ENCODE results near the gene GJC1.

GRCh38 chr17:44792276-44792675 lies 37.8 kb downstream of the GJC1 start:
- TF ChIP-seq, protein P1, sequence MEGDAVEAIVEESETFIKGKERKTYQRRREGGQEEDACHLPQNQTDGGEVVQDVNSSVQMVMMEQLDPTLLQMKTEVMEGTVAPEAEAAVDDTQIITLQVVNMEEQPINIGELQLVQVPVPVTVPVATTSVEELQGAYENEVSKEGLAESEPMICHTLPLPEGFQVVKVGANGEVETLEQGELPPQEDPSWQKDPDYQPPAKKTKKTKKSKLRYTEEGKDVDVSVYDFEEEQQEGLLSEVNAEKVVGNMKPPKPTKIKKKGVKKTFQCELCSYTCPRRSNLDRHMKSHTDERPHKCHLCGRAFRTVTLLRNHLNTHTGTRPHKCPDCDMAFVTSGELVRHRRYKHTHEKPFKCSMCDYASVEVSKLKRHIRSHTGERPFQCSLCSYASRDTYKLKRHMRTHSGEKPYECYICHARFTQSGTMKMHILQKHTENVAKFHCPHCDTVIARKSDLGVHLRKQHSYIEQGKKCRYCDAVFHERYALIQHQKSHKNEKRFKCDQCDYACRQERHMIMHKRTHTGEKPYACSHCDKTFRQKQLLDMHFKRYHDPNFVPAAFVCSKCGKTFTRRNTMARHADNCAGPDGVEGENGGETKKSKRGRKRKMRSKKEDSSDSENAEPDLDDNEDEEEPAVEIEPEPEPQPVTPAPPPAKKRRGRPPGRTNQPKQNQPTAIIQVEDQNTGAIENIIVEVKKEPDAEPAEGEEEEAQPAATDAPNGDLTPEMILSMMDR (IDR thresholded peaks at IDR 0.05): no peak
- TF ChIP-seq POLR2A (IDR thresholded peaks at IDR 0.05): no peak

All from breast epithelium (tissue), 3 donors.